ENCODE results near the gene TNS1.
A peak's percentile ranks its signal among the peaks of the same experiment; 100 is the strongest.

The TNS1 gene

GRCh38 chr2:217918308-217919024 lies 84.3 kb downstream of the TNS1 start:
- Histone ChIP-seq H3K27me3 (ENCODE audit: insufficient read depth, poor library complexity, severe bottlenecking) (no peaks in the 10 kb centered on the region), H3K9me3 (ENCODE audit: severe bottlenecking) (no peaks in the 10 kb centered on the region), H3K4me1 (ENCODE audit: insufficient read depth, poor library complexity, severe bottlenecking) (peaks cover 17% of the 10 kb centered on the region), H3K27ac (ENCODE audit: poor library complexity, severe bottlenecking) (no peak overlapping the region), H3K36me3 (ENCODE audit: low read depth) (no peaks in the 10 kb centered on the region), H3K4me3 (ENCODE audit: severe bottlenecking) (no peak overlapping the region)
- DNase-seq (ENCODE audit: low spot score) (no peak), ATAC-seq (ENCODE audit: low read depth) (peak; percentile 32; the same call in 1 of the 3 replicates)
- TF ChIP-seq CTCF (IDR thresholded peaks at IDR 0.05; ENCODE audit: poor library complexity, severe bottlenecking): no peak

DNA sequence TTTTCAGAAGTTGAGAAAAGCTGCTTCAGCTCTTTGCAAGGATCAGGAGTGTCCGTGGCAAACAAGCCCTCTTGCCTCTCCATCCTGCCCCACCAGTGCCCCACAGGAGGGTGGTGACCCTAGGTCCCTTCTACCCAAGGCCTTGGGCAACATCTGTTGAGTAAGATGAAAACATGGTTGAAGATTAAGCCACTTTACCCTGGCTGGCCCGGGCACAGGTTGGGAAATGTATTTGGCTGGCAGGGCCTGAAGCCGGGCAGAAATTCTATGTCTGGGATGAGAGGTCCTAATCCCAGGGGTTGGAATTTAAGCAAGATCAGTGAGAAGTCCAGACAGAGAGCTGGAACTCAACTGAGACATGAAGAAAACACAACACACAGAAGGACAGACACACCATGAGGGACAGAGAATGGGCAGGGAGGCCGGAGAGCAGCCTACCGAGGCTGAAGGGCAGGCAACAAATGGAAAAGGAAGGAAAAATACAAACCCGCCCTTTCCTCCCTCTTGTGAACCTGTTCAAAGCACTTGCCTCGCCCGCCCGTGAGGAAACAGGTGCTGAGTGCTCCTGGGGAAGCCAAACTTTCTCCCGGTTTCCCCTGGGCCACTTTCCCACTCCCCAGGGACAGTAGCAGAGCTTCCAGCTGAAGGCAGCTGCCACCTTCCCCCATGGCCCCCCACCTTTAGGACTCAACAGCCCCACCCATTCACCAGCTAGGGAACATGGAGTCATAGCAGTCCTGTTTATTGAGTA lies 86.1 kb downstream of the TNS1 start:
- Histone ChIP-seq H3K27ac (ENCODE audit: poor library complexity, severe bottlenecking) (no peak overlapping the region), H3K9me3 (ENCODE audit: severe bottlenecking) (no peaks in the 10 kb centered on the region), H3K27me3 (ENCODE audit: insufficient read depth, poor library complexity, severe bottlenecking) (no peaks in the 10 kb centered on the region), H3K4me3 (ENCODE audit: severe bottlenecking) (no peak overlapping the region), H3K4me1 (ENCODE audit: insufficient read depth, poor library complexity, severe bottlenecking) (peaks cover 17% of the 10 kb centered on the region), H3K36me3 (ENCODE audit: low read depth) (no peaks in the 10 kb centered on the region)
- no peak for TF ChIP-seq CTCF (IDR thresholded peaks at IDR 0.05; ENCODE audit: poor library complexity, severe bottlenecking)
- DNase-seq (ENCODE audit: low spot score) (no peak), ATAC-seq (ENCODE audit: low read depth) (no peak)

- H3K36me3 ChIP-seq (ENCODE audit: low read depth): no peaks in the 10 kb centered on the region
- ATAC-seq (ENCODE audit: low read depth) (no peak), DNase-seq (ENCODE audit: low spot score) (no peak)
- H3K4me3 ChIP-seq (ENCODE audit: severe bottlenecking): no peak overlapping the region
- TF ChIP-seq CTCF (IDR thresholded peaks at IDR 0.05; ENCODE audit: poor library complexity, severe bottlenecking): no peak
- no peaks in the 10 kb centered on the region for H3K9me3 ChIP-seq (ENCODE audit: severe bottlenecking)
- no peaks in the 10 kb centered on the region for H3K27me3 ChIP-seq (ENCODE audit: insufficient read depth, poor library complexity, severe bottlenecking)
- H3K27ac ChIP-seq (ENCODE audit: poor library complexity, severe bottlenecking): no peak overlapping the region
- peaks cover 13% of the 10 kb centered on the region for H3K4me1 ChIP-seq (ENCODE audit: insufficient read depth, poor library complexity, severe bottlenecking)
These were observed 87.1 kb downstream of the TNS1 start for GRCh38 chr2:217915706-217916105.

GRCh38 chr2:217914878-217915277 lies 87.9 kb downstream of the TNS1 start:
- H3K9me3 ChIP-seq (ENCODE audit: severe bottlenecking): no peaks in the 10 kb centered on the region
- DNase-seq (ENCODE audit: low spot score) (no peak), ATAC-seq (ENCODE audit: low read depth) (no peak)
- no peak overlapping the region for H3K27ac ChIP-seq (ENCODE audit: poor library complexity, severe bottlenecking)
- peaks cover 10% of the 10 kb centered on the region for H3K4me1 ChIP-seq (ENCODE audit: insufficient read depth, poor library complexity, severe bottlenecking)
- H3K4me3 ChIP-seq (ENCODE audit: severe bottlenecking): no peak overlapping the region
- H3K36me3 ChIP-seq (ENCODE audit: low read depth): no peaks in the 10 kb centered on the region
- no peaks in the 10 kb centered on the region for H3K27me3 ChIP-seq (ENCODE audit: insufficient read depth, poor library complexity, severe bottlenecking)
- no peak for TF ChIP-seq CTCF (IDR thresholded peaks at IDR 0.05; ENCODE audit: poor library complexity, severe bottlenecking)

DNA sequence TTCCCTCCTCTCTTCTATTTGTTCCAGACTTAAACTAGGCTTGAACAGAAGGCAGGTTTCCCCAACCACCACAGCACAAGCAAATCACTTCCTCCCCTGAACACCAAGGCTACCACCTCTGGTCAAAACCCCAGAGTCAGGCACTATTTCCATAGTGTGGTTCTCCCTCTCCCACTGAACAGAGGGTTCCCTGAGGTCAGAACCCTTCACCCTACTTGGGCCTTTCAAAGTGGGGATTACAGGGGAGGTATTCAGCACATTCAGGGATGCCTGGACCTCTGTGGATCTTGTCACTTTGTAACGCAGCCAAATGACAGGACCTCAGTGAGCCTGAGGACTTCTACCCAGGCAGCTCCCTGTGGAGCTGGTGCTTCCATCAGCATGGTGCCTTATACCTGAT lies 88.7 kb downstream of the TNS1 start:
- Histone ChIP-seq H3K9me3 (ENCODE audit: severe bottlenecking) (no peaks in the 10 kb centered on the region), H3K4me3 (ENCODE audit: severe bottlenecking) (no peak overlapping the region), H3K36me3 (ENCODE audit: low read depth) (no peaks in the 10 kb centered on the region), H3K27ac (ENCODE audit: poor library complexity, severe bottlenecking) (no peak overlapping the region), H3K4me1 (ENCODE audit: insufficient read depth, poor library complexity, severe bottlenecking) (peaks cover 2% of the 10 kb centered on the region), H3K27me3 (ENCODE audit: insufficient read depth, poor library complexity, severe bottlenecking) (no peaks in the 10 kb centered on the region)
- ATAC-seq (ENCODE audit: low read depth) (no peak), DNase-seq (ENCODE audit: low spot score) (no peak)
- no peak for TF ChIP-seq CTCF (IDR thresholded peaks at IDR 0.05; ENCODE audit: poor library complexity, severe bottlenecking)

Data from RWPE2 (cell line).